Type B pancreatic cell (in vitro differentiated cells): Measurements from ENCODE around the gene NT5C3B. TPM values are rescaled to one million over a fixed set of nuclear protein-coding genes. Genes with fewer than 3 reads are reported as not detected.
A peak's percentile ranks its signal among the peaks of the same experiment; 100 is the strongest.
"Not testable (repeated sequence)": the region's sequence is repeated elsewhere in the genome, so short reads cannot be mapped to it uniquely, and the experiment has no call there.

Experiments
- DNase-seq: peaks from one replicate; pipeline ENCODE4 v3.0.0; 2021; ENCODE audit warnings: mixed read lengths; ENCODE audit not compliant: unreplicated experiment; ENCODE audit errors: extremely low spot score
- H3K27ac Mint-ChIP-seq: 2 replicates; pipeline ENCODE4 v1.8.0; 2021; ENCODE audit warnings: mild to moderate bottlenecking, mixed read lengths
- H3K27me3 Mint-ChIP-seq: 2 replicates; pipeline ENCODE4 v1.8.0; 2021; ENCODE audit warnings: mixed read lengths
- H3K36me3 Mint-ChIP-seq: 2 replicates; pipeline ENCODE4 v1.8.0; 2021; ENCODE audit warnings: mixed read lengths
- H3K4me1 Mint-ChIP-seq: one replicate; pipeline ENCODE4 v1.8.0; 2021; ENCODE audit warnings: mixed read lengths; ENCODE audit not compliant: unreplicated experiment
- H3K4me3 Mint-ChIP-seq: 2 replicates; pipeline ENCODE4 v1.8.0; 2021; ENCODE audit warnings: mild to moderate bottlenecking, mixed read lengths
- H3K9me3 Mint-ChIP-seq: 2 replicates; pipeline ENCODE4 v1.8.0; 2021; ENCODE audit warnings: mixed read lengths
- CTCF ChIP-seq: fragments of 200-600 bp; sonication (generic); conservative IDR thresholded peaks from 2 replicates; pipeline ENCODE4 v1.5.0; 2021; ENCODE audit warnings: antibody characterized with exemption, mild to moderate bottlenecking
- total RNA-seq: library from RNA; stranded (reverse); gene quantifications from 2 replicates; pipeline ENCODE4 v1.2.1, GENCODE V29; 2021; ENCODE audit warnings: low replicate concordance

NT5C3B gene
- total RNA-seq, 1 donor from 2014 or later = 74.8 TPM

GRCh38 chr17:41836550-41837196 lies 641 bp upstream of the NT5C3B start:
- peaks cover 7% of the 10 kb centered on the region for H3K4me1 Mint-ChIP-seq
- H3K27me3 Mint-ChIP-seq = peaks cover 3% of the 10 kb centered on the region
- peak overlapping the region; percentile 88 for H3K4me3 Mint-ChIP-seq
- no peaks in the 10 kb centered on the region for H3K9me3 Mint-ChIP-seq
- no peak for DNase-seq
- H3K27ac Mint-ChIP-seq = no peak overlapping the region
- TF ChIP-seq CTCF = no peak
- peaks cover 7% of the 10 kb centered on the region for H3K36me3 Mint-ChIP-seq

GRCh38 chr17:41835214-41835799 lies 725 bp downstream of the NT5C3B start:
- Mint-ChIP-seq H3K27me3 (peaks cover 3% of the 10 kb centered on the region), H3K4me1 (peaks cover 7% of the 10 kb centered on the region), H3K36me3 (peaks cover 7% of the 10 kb centered on the region), H3K27ac (peak overlapping the region; percentile 40), H3K4me3 (peak overlapping the region; percentile 94), H3K9me3 (no peaks in the 10 kb centered on the region)
- DNase-seq = no peak
- no peak for TF ChIP-seq CTCF

- not testable (repeated sequence) for H3K9me3 Mint-ChIP-seq, H3K4me1 Mint-ChIP-seq, H3K4me3 Mint-ChIP-seq, H3K27me3 Mint-ChIP-seq, H3K36me3 Mint-ChIP-seq, DNase-seq, H3K27ac Mint-ChIP-seq
These were observed 6.1 kb downstream of the NT5C3B start for GRCh38 chr17:41829961-41830360.

- DNase-seq = no peak
- Mint-ChIP-seq H3K27me3 (no peaks in the 10 kb centered on the region), H3K4me1 (peaks cover 4% of the 10 kb centered on the region), H3K27ac (no peak overlapping the region), H3K4me3 (no peak overlapping the region), H3K36me3 (peaks cover 9% of the 10 kb centered on the region), H3K9me3 (no peaks in the 10 kb centered on the region)
- no peak for TF ChIP-seq CTCF
These were observed 10.7 kb downstream of the NT5C3B start for GRCh38 chr17:41825175-41825845.

GRCh38 chr17:41824086-41824485 lies 11.9 kb downstream of the NT5C3B start:
- Mint-ChIP-seq H3K9me3 (no peaks in the 10 kb centered on the region), H3K27ac (no peak overlapping the region), H3K4me3 (no peak overlapping the region), H3K4me1 (peaks cover 4% of the 10 kb centered on the region), H3K36me3 (peaks cover 9% of the 10 kb centered on the region), H3K27me3 (no peaks in the 10 kb centered on the region)
- no peak for TF ChIP-seq CTCF
- DNase-seq = no peak

GRCh38 chr17:41823580-41823979 lies 12.5 kb downstream of the NT5C3B start:
- no peak overlapping the region for H3K4me3 Mint-ChIP-seq
- no peak for TF ChIP-seq CTCF
- H3K4me1 Mint-ChIP-seq = peaks cover 4% of the 10 kb centered on the region
- no peak for DNase-seq
- no peaks in the 10 kb centered on the region for H3K9me3 Mint-ChIP-seq
- no peak overlapping the region for H3K27ac Mint-ChIP-seq
- no peaks in the 10 kb centered on the region for H3K27me3 Mint-ChIP-seq
- peaks cover 7% of the 10 kb centered on the region for H3K36me3 Mint-ChIP-seq
